IPS-20b (cell line): ENCODE measurements around the gene KCNN1.
A peak's percentile ranks its signal among the peaks of the same experiment; 100 is the strongest.
"Not testable (repeated sequence)": the region's sequence is repeated elsewhere in the genome, so short reads cannot be mapped to it uniquely, and the experiment has no call there.

ENCODE experiments used
- H3K27ac ChIP-seq: one replicate; pipeline ENCODE4 v1.5.1; 2013; ENCODE audit warnings: low read length
- H3K27me3 ChIP-seq: 2 replicates; pipeline ENCODE4 v1.6.1; 2013; ENCODE audit warnings: mild to moderate bottlenecking, low read length, inconsistent platforms; ENCODE audit not compliant: insufficient read depth
- H3K36me3 ChIP-seq: 2 replicates; pipeline ENCODE4 v1.6.1; 2013; ENCODE audit warnings: low read depth, mild to moderate bottlenecking, inconsistent platforms, low read length, moderate library complexity; ENCODE audit not compliant: insufficient read depth
- H3K4me1 ChIP-seq: 2 replicates; pipeline ENCODE4 v1.6.1; 2013; ENCODE audit warnings: mild to moderate bottlenecking, control low read depth, inconsistent platforms, low read length, moderate library complexity; ENCODE audit not compliant: insufficient read depth
- H3K4me3 ChIP-seq: 2 replicates; pipeline ENCODE4 v1.5.1; 2013; ENCODE audit warnings: mild to moderate bottlenecking, low read length, inconsistent platforms
- H3K9ac ChIP-seq: 2 replicates; pipeline ENCODE4 v1.6.1; 2013; ENCODE audit warnings: low read depth, mild to moderate bottlenecking, inconsistent platforms, low read length, moderate library complexity
- H3K9me3 ChIP-seq: 2 replicates; pipeline ENCODE4 v1.6.1; 2013; ENCODE audit warnings: mild to moderate bottlenecking, low read depth, low read length, inconsistent platforms; ENCODE audit not compliant: insufficient read depth

KCNN1 gene

DNA sequence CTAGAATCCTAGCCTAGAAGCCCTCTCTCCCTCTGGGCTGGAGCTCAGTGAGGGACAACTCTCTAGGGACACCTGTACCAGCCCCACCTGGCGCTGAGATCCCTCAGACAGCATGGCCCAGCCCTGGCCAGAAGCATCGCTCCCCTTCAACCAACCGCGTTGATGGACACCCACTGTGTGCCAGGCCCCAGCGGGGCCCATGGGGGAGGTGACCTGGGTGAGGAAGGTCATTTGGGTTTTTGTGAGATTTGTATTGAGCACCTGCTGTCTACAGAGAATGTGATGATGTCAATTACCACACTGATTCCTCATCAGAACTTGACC, 31.9 kb downstream of the KCNN1 start:
- no peak overlapping the region for H3K9ac ChIP-seq
- no peak overlapping the region for H3K4me3 ChIP-seq
- H3K4me1 ChIP-seq = no peaks in the 10 kb centered on the region
- H3K27ac ChIP-seq = no peak overlapping the region
- H3K9me3 ChIP-seq = no peaks in the 10 kb centered on the region
- no peaks in the 10 kb centered on the region for H3K36me3 ChIP-seq
- H3K27me3 ChIP-seq = peaks cover 32% of the 10 kb centered on the region

DNA sequence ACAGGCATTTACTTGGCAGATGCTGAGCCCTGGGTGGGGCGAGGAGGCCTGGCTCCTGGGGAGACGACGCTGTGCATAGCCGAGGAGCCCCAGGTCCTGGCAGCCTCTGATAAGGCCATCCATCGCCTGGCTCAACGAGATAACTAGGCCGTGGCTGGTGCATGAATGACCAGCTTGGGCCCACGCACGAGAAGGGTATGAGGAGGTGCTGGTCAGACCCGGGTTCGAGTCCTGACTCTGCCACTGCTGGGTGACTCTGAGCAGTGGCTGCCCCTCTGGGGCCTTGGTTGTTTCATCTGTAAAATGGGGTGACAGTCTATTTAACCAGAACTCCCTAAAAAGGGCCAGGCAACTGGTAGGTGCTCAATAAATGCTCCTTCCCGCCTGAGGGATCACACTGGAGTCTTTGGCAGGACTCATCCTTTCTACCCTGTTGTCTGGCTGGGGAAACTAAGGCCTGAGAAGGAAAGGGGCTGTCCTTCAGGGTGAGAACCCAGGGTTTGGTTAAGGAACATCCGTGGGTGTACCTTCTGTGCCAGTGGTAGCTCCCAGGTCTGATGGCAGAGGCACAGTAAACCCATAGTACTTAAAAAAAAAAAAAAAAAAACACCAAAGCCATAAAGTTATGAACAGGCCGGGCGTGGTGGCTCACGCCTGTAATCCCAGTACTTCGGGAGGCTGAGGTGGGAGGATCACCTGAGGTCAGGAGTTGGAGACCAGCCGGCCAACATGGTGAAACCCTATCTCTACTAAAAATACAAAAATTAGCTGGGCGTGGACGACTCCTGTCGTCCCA, 33.0 kb downstream of the KCNN1 start:
- Histone ChIP-seq H3K4me3 (no peak overlapping the region), H3K9ac (no peak overlapping the region), H3K36me3 (no peaks in the 10 kb centered on the region), H3K9me3 (no peaks in the 10 kb centered on the region), H3K27me3 (peaks cover 32% of the 10 kb centered on the region), H3K27ac (no peak overlapping the region), H3K4me1 (no peaks in the 10 kb centered on the region)

DNA sequence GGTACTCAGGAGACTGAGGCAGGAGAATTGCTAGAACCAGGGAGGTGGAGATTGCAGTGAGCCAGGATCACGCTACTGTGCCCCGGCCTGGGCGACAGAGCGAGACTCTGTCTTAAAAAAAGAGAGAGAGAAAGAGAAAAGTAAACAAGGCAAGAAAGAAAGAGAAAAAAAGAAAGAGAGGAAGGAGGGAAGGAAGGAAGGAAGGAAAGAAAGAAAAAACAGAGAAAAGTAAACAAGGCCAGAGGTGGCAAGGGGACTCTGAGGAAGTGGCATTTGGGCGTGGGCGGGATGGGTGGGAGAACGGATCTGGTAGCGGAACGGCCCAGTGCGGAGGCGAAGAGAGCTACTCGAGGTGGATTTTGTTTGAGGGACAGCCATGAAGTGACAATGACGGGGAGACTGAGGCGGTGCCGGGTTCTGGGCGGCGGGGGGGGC, 33.6 kb downstream of the KCNN1 start:
- Histone ChIP-seq H3K27ac (no peak overlapping the region), H3K4me3 (peak overlapping the region; percentile 52; the same call in 1 of the 2 replicates), H3K27me3 (peaks cover 32% of the 10 kb centered on the region), H3K4me1 (no peaks in the 10 kb centered on the region), H3K9ac (no peak overlapping the region), H3K36me3 (no peaks in the 10 kb centered on the region), H3K9me3 (no peaks in the 10 kb centered on the region)

DNA sequence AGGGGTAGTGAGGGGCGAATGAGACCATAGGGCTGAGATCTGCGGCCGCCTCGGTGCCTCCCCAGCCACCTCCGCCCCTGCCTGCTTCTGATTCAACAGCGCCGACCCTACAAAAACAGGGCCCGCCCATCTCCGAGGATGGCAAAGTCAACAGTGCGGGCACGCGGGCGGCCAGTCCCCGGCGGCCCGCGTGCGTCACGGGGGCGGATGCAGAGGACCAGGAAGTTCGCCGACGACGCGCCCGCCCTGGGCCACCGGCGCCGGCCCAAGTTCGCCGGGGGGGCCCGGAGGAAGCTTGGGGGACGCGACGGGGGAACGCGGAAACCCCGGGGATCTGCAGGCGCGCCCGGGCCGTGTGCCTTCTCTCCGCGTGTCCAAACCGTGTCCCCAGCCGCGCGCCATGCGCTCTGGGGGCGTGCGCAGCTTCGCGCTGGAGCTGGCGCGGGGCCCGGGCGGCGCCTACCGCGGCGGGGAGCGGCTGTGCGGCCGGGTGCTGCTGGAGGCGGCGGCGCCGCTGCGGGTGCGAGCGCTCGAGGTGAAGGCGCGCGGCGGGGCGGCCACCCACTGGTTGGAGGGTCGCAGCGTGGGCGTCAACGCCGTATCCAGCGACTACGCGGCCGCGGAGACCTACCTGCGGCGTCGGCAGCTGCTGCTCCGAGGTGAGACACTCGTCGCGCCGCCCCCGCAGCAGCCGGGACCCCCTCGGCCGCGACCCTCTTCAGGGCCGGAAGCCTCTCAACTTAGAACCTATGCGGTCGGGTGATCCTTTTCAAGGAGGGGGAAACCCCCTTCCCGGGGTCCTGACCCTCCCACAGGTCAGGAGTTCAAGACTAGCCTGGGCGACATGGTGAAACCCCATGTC, 34.2 kb downstream of the KCNN1 start:
- H3K27me3 ChIP-seq = peaks cover 32% of the 10 kb centered on the region
- H3K36me3 ChIP-seq = no peaks in the 10 kb centered on the region
- H3K4me1 ChIP-seq = no peaks in the 10 kb centered on the region
- no peak overlapping the region for H3K27ac ChIP-seq
- no peak overlapping the region for H3K9ac ChIP-seq
- no peaks in the 10 kb centered on the region for H3K9me3 ChIP-seq
- peak overlapping the region; percentile 52 for H3K4me3 ChIP-seq

DNA sequence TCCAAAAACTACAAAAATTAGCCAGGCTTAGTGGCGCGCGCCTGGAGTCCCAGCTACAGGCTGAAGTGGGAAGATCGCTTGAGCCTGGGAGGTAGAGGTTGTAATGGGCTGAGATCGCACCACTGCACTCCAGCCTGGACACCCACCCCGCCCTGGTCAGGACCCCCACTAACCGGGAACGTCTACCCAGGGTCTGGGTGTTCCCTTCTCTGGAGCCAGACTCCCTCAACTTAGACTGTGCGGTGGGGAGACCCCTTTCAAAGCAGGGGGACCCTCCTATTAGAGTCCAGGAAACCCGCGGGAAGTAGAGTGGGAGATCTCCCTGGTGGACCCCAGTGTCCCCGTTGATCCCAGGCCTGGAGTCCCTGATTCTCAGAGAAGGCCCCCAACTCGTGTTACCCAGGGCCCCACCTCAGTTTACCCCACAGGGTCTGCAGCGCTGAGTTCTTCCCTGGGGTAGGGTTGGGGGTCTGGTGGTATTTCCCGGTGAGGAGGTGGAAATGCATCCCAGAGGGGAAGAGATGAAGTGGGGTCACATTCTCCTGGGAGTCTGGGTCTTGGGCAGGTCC, 35.0 kb downstream of the KCNN1 start:
- Histone ChIP-seq H3K9ac (no peak overlapping the region), H3K27ac (no peak overlapping the region), H3K4me1 (no peaks in the 10 kb centered on the region), H3K36me3 (no peaks in the 10 kb centered on the region), H3K9me3 (no peaks in the 10 kb centered on the region), H3K27me3 (peaks cover 32% of the 10 kb centered on the region), H3K4me3 (peak overlapping the region; percentile 52)

- Histone ChIP-seq H3K9me3 (no peaks in the 10 kb centered on the region), H3K27me3 (peaks cover 36% of the 10 kb centered on the region), H3K36me3 (no peaks in the 10 kb centered on the region), H3K4me3 (no peak overlapping the region), H3K27ac (no peak overlapping the region), H3K9ac (no peak overlapping the region), H3K4me1 (no peaks in the 10 kb centered on the region; the same call in 1 of the 2 replicates)
Observed at GRCh38 chr19:18002347-18002850, 35.5 kb downstream of the KCNN1 start.

- not testable (repeated sequence) for H3K27ac ChIP-seq, H3K9ac ChIP-seq, H3K36me3 ChIP-seq, H3K9me3 ChIP-seq, H3K4me1 ChIP-seq, H3K4me3 ChIP-seq
- H3K27me3 ChIP-seq = peaks cover 26% of the 10 kb centered on the region
Observed at GRCh38 chr19:18005750-18006149, 38.8 kb downstream of the KCNN1 start.

DNA sequence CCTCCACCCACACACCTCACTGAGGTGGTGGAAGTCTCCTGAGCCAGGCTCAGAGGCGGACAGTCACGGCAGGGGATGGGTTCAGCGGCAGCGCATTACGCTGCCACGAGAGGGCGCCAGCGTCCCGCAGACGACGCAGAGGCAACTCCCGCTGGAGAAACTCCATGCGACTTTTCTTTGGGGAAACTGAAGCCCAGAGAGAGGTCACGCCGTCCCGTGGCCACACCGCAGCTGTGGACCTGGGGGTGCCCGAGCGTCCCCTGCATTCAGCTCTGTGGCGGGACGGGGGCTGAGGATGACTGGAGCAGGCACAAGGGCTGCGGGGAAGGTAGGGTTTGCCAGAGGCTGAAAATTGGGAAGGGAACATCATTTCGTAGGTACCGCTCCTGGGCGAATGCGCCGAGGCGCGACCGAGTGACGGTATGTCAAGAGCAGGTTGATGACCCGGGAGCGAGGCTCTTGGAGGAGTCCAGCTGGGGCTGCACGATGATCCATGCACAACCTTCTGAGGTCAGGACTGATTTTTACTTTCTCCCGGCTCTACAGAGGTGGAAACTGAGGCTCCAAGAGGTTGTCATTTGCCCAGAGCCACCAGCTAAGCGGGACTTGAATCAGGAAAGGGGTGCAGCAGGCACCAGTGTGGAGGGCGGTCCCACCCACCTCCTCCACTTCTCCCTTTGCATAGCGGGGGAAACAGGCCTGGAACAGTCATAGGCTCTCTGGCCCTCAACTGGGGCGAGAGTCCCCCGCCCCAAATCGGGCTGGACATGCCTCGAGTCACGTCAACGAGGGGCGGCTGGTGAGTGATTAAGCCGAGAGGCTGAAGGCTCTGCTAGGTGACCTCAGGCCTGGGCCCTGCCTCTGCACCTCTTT, 40.4 kb downstream of the KCNN1 start:
- no peaks in the 10 kb centered on the region for H3K9me3 ChIP-seq
- H3K27ac ChIP-seq = no peak overlapping the region
- peak overlapping the region; percentile 75 for H3K4me3 ChIP-seq
- no peaks in the 10 kb centered on the region; the same call in 1 of the 2 replicates for H3K4me1 ChIP-seq
- peaks cover 12% of the 10 kb centered on the region for H3K27me3 ChIP-seq
- no peak overlapping the region; the same call in 1 of the 2 replicates for H3K9ac ChIP-seq
- no peaks in the 10 kb centered on the region for H3K36me3 ChIP-seq

GRCh38 chr19:18007917-18008673, 41.2 kb downstream of the KCNN1 start, which contains the start of gene ARRDC2:
ARRDC2 (plus strand) TSS chr19:18008170; CDS start chr19:18008311, 141 bp downstream.
- H3K4me3 ChIP-seq = peak within 1 kb of the TSS; percentile 75
- no peaks in the 10 kb centered on the region for H3K9me3 ChIP-seq
- H3K27me3 ChIP-seq = peaks cover 7% of the 10 kb centered on the region; the same call in 1 of the 2 replicates
- H3K9ac ChIP-seq = no peak within 1 kb of the TSS; the same call in 1 of the 2 replicates
- H3K36me3 ChIP-seq = no peaks in the 10 kb centered on the region; the same call in 1 of the 2 replicates
- H3K27ac ChIP-seq = no peak within 1 kb of the TSS
- no peaks in the 10 kb centered on the region; the same call in 1 of the 2 replicates for H3K4me1 ChIP-seq

GRCh38 chr19:18008814-18009213, 41.9 kb downstream of the KCNN1 start:
- Histone ChIP-seq H3K27ac (no peak overlapping the region), H3K9me3 (no peaks in the 10 kb centered on the region), H3K27me3 (peaks cover 7% of the 10 kb centered on the region; the same call in 1 of the 2 replicates), H3K36me3 (no peaks in the 10 kb centered on the region; the same call in 1 of the 2 replicates), H3K4me3 (no peak overlapping the region), H3K4me1 (no peaks in the 10 kb centered on the region; the same call in 1 of the 2 replicates), H3K9ac (no peak overlapping the region)
